GM12878 (cell line): ENCODE measurements around the gene TBC1D22B. TPM values are rescaled to one million over a fixed set of nuclear protein-coding genes. Genes with fewer than 3 reads are reported as not detected.

Experiments used
- ATAC-seq: fragments of 200-7000 bp; cut with Tn5 transposase; 3 replicates; pipeline ENCODE4 v1.9.1; 2020; ENCODE audit warnings: mild to moderate bottlenecking, moderate library complexity
- BruUV-seq: library from RNA; stranded (reverse); fragments of 400-500 nt; replicated peaks from 2 replicates; lab custom pipeline; 2021; lab: Mats Ljungman, UMichigan
- CTCF ChIA-PET: fragments of 300-600 bp; sonication (Branson Sonifier 250); formaldehyde crosslinking; extraction: SDS; loops from one replicate; lab custom pipeline; 2021; ENCODE audit warnings: inconsistent platforms; lab: Yijun Ruan, JAX
- POLR2A ChIA-PET: fragments of 350-600 bp; formaldehyde crosslinking; extraction: SDS; loops from one replicate; lab custom pipeline; 2021; ENCODE audit warnings: inconsistent platforms; lab: Charles Lee
- RAD21 ChIA-PET: fragments of 300-600 bp; sonication (Branson Sonifier 250); formaldehyde crosslinking; loops from one replicate; lab custom pipeline; 2023; ENCODE audit warnings: antibody characterized with exemption; ENCODE audit not compliant: unreplicated experiment; lab: Charles Lee
- SMC1A ChIA-PET: fragments of 300-600 bp; sonication (Branson Sonifier 250); formaldehyde crosslinking; loops from one replicate; lab custom pipeline; 2023; ENCODE audit not compliant: unreplicated experiment, uncharacterized antibody; lab: Charles Lee
- DNase-seq: peaks from one replicate; pipeline ENCODE4 v3.0.0-alpha.2; 2011; ENCODE audit warnings: low read depth, low spot score
- FAIRE-seq: peaks from 3 replicates; lab custom pipeline; 2011; peaks lifted over from hg19 to GRCh38; lab: Jason Lieb, UNC
- H2AFZ ChIP-seq: 2 replicates; pipeline ENCODE4 v1.6.0; 2011; ENCODE audit warnings: low read depth, low read length, control low read depth; ENCODE audit not compliant: control insufficient read depth
- H3K27ac ChIP-seq: 2 replicates; pipeline ENCODE4 v1.5.1; 2011; ENCODE audit warnings: control low read depth; ENCODE audit not compliant: control insufficient read depth, insufficient read depth
- H3K27me3 ChIP-seq, 2 experiments: replicated peaks in 1 of 2; 2 replicates each; pipeline versions ENCODE4 v1.6.0 to v1.6.1; 2011; ENCODE audit warnings: low read length in 1 of 2; ENCODE audit not compliant: control insufficient read depth in 2 of 2, insufficient read depth in 2 of 2
- H3K36me3 ChIP-seq, 2 experiments: 2 replicates each; pipeline ENCODE4 v1.5.1; 2011; ENCODE audit warnings: low read length in 1 of 2; ENCODE audit not compliant: control insufficient read depth in 2 of 2, insufficient read depth in 2 of 2
- H3K4me1 ChIP-seq: 2 replicates; pipeline ENCODE4 v1.6.1; 2011; ENCODE audit warnings: mild to moderate bottlenecking, low read length, moderate library complexity, mixed read lengths; ENCODE audit not compliant: control insufficient read depth, insufficient read depth
- H3K4me2 ChIP-seq: 2 replicates; pipeline ENCODE4 v1.6.0; 2011; ENCODE audit warnings: control low read depth; ENCODE audit not compliant: control insufficient read depth, insufficient read depth
- H3K4me3 ChIP-seq: fragments of 200-600 bp; sonication (generic); 2 replicates; pipeline ENCODE4 v1.5.1; 2016
- H3K79me2 ChIP-seq: 2 replicates; pipeline ENCODE4 v1.6.0; 2011; ENCODE audit warnings: low read length; ENCODE audit not compliant: control insufficient read depth, insufficient read depth
- H3K9ac ChIP-seq: 2 replicates; pipeline ENCODE4 v1.8.0; 2011; ENCODE audit warnings: low read length, control low read depth, mixed read lengths; ENCODE audit not compliant: control insufficient read depth, insufficient read depth
- H3K9me3 ChIP-seq: replicated peaks from 3 replicates; pipeline ENCODE4 v1.5.1; 2011; ENCODE audit warnings: mild to moderate bottlenecking, low read length; ENCODE audit not compliant: control insufficient read depth, insufficient read depth
- H4K20me1 ChIP-seq: 2 replicates; pipeline ENCODE4 v1.6.0; 2011; ENCODE audit not compliant: control insufficient read depth, insufficient read depth
- ATF3 ChIP-seq: IDR thresholded peaks from 2 replicates; pipeline ENCODE4 v1.6.1; 2011; ENCODE audit warnings: low read depth, mild to moderate bottlenecking, low read length, moderate library complexity, borderline replicate concordance; ENCODE audit errors: extremely low read depth
- BMI1 ChIP-seq: fragments of 450-650 bp; IDR thresholded peaks from 2 replicates; pipeline ENCODE4 v1.6.1; 2016; ENCODE audit warnings: mild to moderate bottlenecking, moderate library complexity, borderline replicate concordance
- CHD1 ChIP-seq: IDR thresholded peaks from 2 replicates; pipeline ENCODE4 v1.6.1; 2012; ENCODE audit warnings: low read depth, low read length, improper control_type of control experiment
- EED ChIP-seq: sonication (generic); IDR thresholded peaks from 2 replicates; pipeline ENCODE4 v1.6.1; 2016; ENCODE audit warnings: antibody characterized with exemption, low read depth
- EP300 ChIP-seq, 2 experiments: fragments of 150-350 bp in 1 of 2; IDR thresholded peaks; 2 replicates each; pipeline ENCODE4 v1.6.1; 2011 to 2012; ENCODE audit warnings: low read depth in 2 of 2, low read length in 2 of 2, borderline replicate concordance in 1 of 2, improper control_type of control experiment in 1 of 2, inconsistent platforms in 1 of 2; ENCODE audit not compliant: control insufficient read depth in 1 of 2
- MYB ChIP-seq: fragments of 150-350 bp; IDR thresholded peaks from 2 replicates; pipeline ENCODE4 v1.6.1; 2014; ENCODE audit warnings: mild to moderate bottlenecking, low read depth, low read length, borderline replicate concordance
- NR2F1 ChIP-seq: fragments of 450-650 bp; conservative IDR thresholded peaks from 2 replicates; pipeline ENCODE4 v1.6.1; 2017; ENCODE audit warnings: mild to moderate bottlenecking
- PML ChIP-seq: IDR thresholded peaks from 2 replicates; pipeline ENCODE4 v1.6.1; 2012; ENCODE audit warnings: low read length, inconsistent platforms
- ZNF384 ChIP-seq: IDR thresholded peaks from 2 replicates; pipeline ENCODE4 v1.6.1; 2012; ENCODE audit warnings: low read depth, mild to moderate bottlenecking, low read length, improper control_type of control experiment, borderline replicate concordance
- WGBS: methylation state at CpG from one replicate; pipeline ENCODE4 v1.1.6; 2016; ENCODE audit warnings: low lambda C conversion rate; ENCODE audit not compliant: insufficient replicate concordance, insufficient coverage; ENCODE audit errors: missing lambda C conversion rate; 5-methylcytosine and 5-hydroxymethylcytosine counted together
- in situ Hi-C: fragments of 300-500 bp; cut with MboI; formaldehyde crosslinking; loops from 9 replicates; pipeline ENCODE4 v1.14.3; 2018; ENCODE audit warnings: mixed read lengths
- intact Hi-C: fragments of 100-400 bp; cut with micrococcal nuclease; formaldehyde crosslinking; loops from one replicate; pipeline ENCODE4 v1.14.2; 2022; ENCODE audit not compliant: unreplicated experiment
- polyA plus RNA-seq, 11 experiments: library from polyadenylated mRNA; depleted of rRNA in 4 of 11; unstranded in 6 of 11; stranded (reverse) in 5 of 11; fragments of >200 nt; fragmentation: Nextera tagmentation in 4 of 11; fragmentation: Illumina TruSeq in 1 of 11; extraction: Ambion mirVana in 4 of 11; extraction: Trizol in 1 of 11; gene quantifications; 1 replicate in 1 of 11; 2 replicates in 10 of 11; pipeline versions ENCODE4 v1.2.1 to v1.2.3, GENCODE V29; 2011 to 2016; ENCODE audit warnings: inconsistent platforms in 2 of 11, missing spikeins in 2 of 11, low read depth in 1 of 11
- total RNA-seq, 4 experiments: library from RNA; depleted of rRNA in 3 of 4; stranded (reverse); fragments of >200 nt in 3 of 4; fragmentation: Illumina TruSeq in 1 of 4; extraction: Trizol in 1 of 4; gene quantifications; 2 replicates each; pipeline versions ENCODE4 v1.2.1 to v1.2.3, GENCODE V29; 2013 to 2021
- TF ChIP-seq, protein P1 (sequence below): IDR thresholded peaks from 2 replicates; pipeline ENCODE4 v1.6.1; 2012; ENCODE audit warnings: low read length, inconsistent platforms
- TF ChIP-seq, protein P2 (sequence below): fragments of 450-650 bp; IDR thresholded peaks from 2 replicates; pipeline ENCODE4 v1.6.1; 2018; ENCODE audit warnings: borderline replicate concordance, mild to moderate bottlenecking; ENCODE audit not compliant: partially characterized antibody
- TF ChIP-seq, protein P3 (sequence below): fragments of 150-350 bp; IDR thresholded peaks from 2 replicates; pipeline ENCODE4 v1.6.1; 2014; ENCODE audit warnings: mild to moderate bottlenecking, low read depth, low read length
- TF ChIP-seq, protein P4 (sequence below): IDR thresholded peaks from 2 replicates; pipeline ENCODE4 v1.6.1; 2012; ENCODE audit warnings: low read depth, low read length, improper control_type of control experiment

The TBC1D22B gene
- total and polyA plus RNA-seq, 10 of the 15 experiments (the other 5 are each of a cell fraction or from before 2014, with no cell fraction given) = 3.4 to 18.7 (median 14.1) TPM

DNA sequence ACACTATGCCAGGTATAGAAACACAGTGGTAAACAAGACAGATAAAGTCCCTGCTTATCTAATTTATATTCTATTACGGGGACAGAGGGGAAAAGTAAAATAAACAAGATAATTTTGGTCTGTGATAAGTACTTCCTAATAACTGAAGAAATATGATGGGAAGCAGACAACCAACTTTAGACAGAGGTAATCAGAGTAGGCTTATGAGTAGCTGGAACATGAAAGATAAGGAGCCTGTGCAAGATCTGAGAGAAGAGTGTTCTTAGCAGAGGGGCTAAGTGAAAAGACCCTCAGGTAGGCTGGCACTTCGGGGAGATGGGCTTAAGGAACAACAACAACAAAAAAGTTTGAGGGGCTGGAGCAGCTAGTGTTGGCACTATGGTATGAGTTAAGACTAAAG, 100.3 kb downstream of the TBC1D22B start:
- ChIA-PET RAD21 (no interaction called here), POLR2A (interaction anchor here (0.6 kb wide), 1 partner anchor 90 kb away, joined by 4 read pairs; no protein-coding TSS in a partner anchor), CTCF (interaction anchor here (1.1 to 1.2 kb wide), 2 partner anchors 24 to 32 kb away, joined by 3 to 4 read pairs; no protein-coding TSS in a partner anchor), SMC1A (interaction anchor here (1.1 to 2.0 kb wide), 3 partner anchors 8 to 113 kb away, joined by 3 to 6 read pairs (median 5); no protein-coding TSS in a partner anchor)
- H3K79me2 ChIP-seq = peaks cover 27% of the 10 kb centered on the region
- H4K20me1 ChIP-seq = no peaks in the 10 kb centered on the region
- in situ Hi-C loops = no loop called here
- no peak for FAIRE-seq
- no peaks in the 10 kb centered on the region for H3K27me3 ChIP-seq
- H3K9me3 ChIP-seq = no peaks in the 10 kb centered on the region
- 97% methylated on average over 2 of the region's 2 CpGs for WGBS
- no peak overlapping the region for H3K27ac ChIP-seq
- peaks cover 1 to 2% of the 10 kb centered on the region in 2 experiments; a peak in 2 of 4 replicates for H3K36me3 ChIP-seq
- no peak for DNase-seq
- no peak overlapping the region for H2AFZ ChIP-seq
- BruUV-seq = TSS peak; percentile 15
- no peak for ATAC-seq
- peaks cover 6% of the 10 kb centered on the region for H3K4me1 ChIP-seq
- TF ChIP-seq MYB = no peak
- TF ChIP-seq, protein P1, sequence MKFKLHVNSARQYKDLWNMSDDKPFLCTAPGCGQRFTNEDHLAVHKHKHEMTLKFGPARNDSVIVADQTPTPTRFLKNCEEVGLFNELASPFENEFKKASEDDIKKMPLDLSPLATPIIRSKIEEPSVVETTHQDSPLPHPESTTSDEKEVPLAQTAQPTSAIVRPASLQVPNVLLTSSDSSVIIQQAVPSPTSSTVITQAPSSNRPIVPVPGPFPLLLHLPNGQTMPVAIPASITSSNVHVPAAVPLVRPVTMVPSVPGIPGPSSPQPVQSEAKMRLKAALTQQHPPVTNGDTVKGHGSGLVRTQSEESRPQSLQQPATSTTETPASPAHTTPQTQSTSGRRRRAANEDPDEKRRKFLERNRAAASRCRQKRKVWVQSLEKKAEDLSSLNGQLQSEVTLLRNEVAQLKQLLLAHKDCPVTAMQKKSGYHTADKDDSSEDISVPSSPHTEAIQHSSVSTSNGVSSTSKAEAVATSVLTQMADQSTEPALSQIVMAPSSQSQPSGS = no peak
- TF ChIP-seq, protein P2, sequence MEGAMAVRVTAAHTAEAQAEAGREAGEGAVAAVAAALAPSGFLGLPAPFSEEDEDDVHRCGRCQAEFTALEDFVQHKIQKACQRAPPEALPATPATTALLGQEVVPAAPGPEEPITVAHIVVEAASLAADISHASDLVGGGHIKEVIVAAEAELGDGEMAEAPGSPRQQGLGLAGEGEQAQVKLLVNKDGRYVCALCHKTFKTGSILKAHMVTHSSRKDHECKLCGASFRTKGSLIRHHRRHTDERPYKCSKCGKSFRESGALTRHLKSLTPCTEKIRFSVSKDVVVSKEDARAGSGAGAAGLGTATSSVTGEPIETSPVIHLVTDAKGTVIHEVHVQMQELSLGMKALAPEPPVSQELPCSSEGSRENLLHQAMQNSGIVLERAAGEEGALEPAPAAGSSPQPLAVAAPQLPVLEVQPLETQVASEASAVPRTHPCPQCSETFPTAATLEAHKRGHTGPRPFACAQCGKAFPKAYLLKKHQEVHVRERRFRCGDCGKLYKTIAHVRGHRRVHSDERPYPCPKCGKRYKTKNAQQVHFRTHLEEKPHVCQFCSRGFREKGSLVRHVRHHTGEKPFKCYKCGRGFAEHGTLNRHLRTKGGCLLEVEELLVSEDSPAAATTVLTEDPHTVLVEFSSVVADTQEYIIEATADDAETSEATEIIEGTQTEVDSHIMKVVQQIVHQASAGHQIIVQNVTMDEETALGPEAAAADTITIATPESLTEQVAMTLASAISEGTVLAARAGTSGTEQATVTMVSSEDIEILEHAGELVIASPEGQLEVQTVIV = no peak
- TF ChIP-seq EP300 (IDR thresholded peaks at IDR 0.05; ENCODE audit: borderline replicate concordance in 1 of 2, control insufficient read depth in 1 of 2, low read depth in 2 of 2, low read length in 2 of 2) = no peak
- TF ChIP-seq NR2F1 = no peak
- TF ChIP-seq, protein P3, sequence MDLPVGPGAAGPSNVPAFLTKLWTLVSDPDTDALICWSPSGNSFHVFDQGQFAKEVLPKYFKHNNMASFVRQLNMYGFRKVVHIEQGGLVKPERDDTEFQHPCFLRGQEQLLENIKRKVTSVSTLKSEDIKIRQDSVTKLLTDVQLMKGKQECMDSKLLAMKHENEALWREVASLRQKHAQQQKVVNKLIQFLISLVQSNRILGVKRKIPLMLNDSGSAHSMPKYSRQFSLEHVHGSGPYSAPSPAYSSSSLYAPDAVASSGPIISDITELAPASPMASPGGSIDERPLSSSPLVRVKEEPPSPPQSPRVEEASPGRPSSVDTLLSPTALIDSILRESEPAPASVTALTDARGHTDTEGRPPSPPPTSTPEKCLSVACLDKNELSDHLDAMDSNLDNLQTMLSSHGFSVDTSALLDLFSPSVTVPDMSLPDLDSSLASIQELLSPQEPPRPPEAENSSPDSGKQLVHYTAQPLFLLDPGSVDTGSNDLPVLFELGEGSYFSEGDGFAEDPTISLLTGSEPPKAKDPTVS = no peak
- TF ChIP-seq, protein P4, sequence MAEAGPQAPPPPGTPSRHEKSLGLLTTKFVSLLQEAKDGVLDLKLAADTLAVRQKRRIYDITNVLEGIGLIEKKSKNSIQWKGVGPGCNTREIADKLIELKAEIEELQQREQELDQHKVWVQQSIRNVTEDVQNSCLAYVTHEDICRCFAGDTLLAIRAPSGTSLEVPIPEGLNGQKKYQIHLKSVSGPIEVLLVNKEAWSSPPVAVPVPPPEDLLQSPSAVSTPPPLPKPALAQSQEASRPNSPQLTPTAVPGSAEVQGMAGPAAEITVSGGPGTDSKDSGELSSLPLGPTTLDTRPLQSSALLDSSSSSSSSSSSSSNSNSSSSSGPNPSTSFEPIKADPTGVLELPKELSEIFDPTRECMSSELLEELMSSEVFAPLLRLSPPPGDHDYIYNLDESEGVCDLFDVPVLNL = no peak
- TF ChIP-seq PML = no peak
- no peak for TF ChIP-seq ATF3
- no peak for TF ChIP-seq CHD1
- no peak for TF ChIP-seq ZNF384
- no peak for TF ChIP-seq EED
- no peak for TF ChIP-seq BMI1
- no peak overlapping the region for H3K4me3 ChIP-seq
- intact Hi-C loops = no loop called here
- no peak overlapping the region for H3K9ac ChIP-seq
- no peak overlapping the region for H3K4me2 ChIP-seq
